ENCODE results near the gene LRMDA.
"Not testable (repeated sequence)": the region's sequence is repeated elsewhere in the genome, so short reads cannot be mapped to it uniquely, and the experiment has no call there.

Gene LRMDA

DNA sequence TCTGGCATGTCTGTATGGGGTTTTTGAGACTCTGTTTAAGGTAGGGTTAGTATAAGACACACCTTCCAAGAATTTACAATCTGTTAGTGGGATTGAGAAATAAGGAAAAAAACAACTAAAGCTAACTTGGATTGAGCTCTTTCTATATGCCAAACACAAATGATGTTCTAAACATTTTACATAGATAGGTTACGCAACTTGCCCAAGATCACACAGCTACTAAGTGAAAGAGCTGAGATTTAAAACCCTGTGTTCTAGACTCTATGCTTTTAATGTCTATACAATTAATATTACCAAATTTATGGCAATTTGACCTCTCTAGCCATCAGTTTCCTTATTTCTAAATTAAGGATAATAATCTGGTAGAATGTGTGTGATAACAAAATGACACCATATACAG lies 1056.2 kb downstream of the LRMDA start:
- DNase-seq: no peak

DNA sequence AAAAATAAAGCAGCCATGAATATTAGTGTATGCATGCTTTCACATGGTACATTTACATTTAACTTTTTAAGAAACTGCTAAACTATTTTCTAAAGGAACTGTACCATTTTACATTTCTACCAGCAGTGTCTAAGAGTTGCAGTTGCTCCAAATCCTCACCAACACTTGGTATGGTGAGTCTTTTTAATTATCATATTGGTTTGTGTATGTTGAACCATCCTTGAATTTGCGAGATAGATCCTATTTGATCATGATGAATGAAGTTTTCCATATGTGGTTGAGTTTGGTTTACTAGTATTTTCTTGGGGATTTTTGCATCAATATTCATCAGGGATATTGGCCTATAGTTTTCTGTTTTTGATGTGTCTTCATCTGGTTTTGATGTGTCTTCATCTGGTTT lies 1057.2 kb downstream of the LRMDA start:
- DNase-seq: no peak

DNA sequence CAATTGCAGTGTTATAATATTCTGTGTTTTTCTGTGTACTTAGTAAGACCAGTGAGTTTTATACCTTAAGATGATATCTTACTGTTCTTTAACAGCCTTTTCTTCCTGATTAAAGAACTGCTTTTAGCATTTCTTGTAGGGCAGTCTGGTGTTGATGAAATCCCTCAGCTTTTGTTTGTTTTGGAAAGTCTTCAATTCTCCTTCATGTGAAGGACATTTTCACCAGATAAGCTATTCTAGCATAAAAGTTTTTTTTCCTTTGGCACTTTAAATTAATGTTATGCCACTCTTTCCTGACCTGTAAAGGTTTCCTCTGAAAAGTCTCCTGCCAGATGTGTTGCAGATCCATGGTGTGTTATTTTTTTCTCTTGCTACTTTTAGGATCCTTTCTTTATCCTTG lies 1059.8 kb downstream of the LRMDA start:
- no peak for DNase-seq

DNA sequence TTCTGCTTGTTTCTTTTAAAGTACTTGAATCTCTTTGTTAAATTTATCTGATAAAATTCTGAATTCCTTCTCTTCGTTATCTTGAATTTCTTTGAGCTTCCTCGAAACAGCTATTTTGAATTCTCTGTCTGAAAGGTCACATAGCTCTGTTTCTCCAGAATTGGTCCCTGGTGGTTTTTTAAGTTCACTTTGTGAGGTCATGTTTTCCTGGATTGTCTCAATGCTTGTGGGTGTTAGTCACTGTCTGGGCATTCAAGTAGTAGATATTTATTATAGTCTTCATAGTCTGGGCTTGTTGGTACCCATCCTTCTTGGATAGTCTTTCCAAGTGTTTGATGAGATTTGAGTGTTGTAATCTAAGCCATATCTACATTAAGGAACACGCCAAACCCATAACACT lies 1060.6 kb downstream of the LRMDA start:
- peak; percentile 5 for DNase-seq

DNA sequence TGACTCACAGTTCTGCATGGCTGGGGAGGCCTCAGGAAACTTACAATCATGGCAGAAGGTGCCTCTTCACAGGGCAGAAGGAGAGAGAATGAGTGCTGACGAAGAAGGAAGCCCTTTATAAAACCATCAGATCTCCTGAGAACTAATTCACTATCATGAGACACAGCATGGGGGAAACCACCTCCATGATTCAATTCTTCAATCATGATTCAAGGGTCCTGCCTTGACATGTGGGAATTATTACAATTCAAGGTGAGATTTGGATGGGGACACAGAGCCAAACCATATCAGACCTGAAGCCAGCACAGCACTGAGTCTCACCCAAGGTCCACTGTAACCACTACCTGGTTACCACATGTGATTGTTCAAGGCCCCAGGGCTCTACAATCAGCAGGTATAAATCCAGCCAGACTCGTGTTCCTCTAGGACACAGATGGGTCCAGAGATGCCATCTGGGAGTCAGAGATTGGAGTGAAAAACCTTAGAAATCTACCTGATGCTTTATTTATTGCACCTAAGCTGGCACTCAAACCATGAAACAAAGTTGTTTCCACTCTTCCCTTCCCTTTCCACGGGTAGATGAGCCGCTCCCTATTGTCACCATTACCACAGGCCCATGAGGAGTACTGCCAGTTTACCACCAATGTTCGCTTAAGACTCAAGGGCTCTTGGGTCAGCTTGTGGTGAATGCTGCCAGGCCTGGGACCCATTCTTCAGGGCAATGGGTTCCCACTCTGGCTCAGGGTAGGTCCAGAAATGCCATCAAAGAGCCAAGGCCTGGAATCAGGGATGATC lies 1061.5 kb downstream of the LRMDA start:
- no peak for DNase-seq

DNA sequence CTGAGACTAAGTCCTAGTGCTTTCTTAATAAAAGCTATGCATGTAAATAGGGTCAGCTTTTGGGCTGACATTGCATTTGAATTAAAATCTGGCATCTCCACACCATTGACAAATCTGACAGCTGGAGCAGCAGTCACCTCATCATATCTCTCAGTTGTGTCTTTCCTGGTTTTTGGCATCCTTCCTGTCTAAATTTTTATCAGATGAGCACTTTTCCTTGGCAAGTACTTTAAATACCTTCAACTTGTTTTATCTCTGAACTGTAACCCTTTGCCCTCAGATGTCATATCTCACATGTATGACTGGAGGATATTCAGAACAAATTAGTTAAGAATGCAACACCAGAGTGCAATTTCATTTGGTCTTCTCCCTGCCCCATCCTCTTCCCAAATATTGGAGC lies 1066.2 kb downstream of the LRMDA start:
- no peak for DNase-seq

DNA sequence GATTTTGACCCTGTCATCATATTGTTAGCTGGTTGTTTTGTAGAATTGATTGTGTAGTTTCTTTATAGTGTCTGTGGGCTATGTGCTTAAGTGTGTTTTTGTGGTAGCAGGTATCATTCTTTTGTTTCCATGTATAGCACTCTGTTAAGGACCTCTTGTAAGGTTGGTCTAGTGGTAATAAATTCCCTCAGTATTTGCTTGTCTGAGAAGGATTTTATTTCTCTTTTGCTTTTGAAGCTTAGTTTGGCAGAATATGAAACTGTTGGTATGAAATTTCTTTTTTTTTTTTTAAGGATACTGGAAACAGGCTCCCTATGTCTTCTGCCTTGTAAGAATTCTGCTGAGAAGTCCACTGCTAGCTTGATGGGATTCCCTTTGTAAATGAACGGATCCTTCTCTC lies 1073.4 kb downstream of the LRMDA start:
- no peak for DNase-seq

DNA sequence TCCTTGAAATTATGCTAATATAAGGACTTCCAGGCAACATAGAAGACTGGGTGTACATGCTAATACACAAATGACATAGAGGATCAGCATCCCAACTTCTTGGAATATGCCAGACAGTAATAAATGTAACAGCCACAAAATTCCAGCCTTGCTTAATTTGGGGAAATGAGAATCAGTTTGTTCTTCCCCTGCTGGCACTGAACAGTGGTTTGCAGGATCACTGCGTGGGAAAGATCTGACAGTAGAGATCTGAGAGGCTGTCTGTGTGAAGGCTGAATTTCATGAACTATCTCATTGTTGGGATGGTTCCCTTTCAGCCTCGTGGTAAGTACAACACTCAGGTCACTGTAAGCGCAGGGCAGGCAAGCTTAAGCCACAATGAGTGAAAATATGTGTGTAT lies 1078.0 kb downstream of the LRMDA start:
- DNase-seq: peak; percentile 93

DNA sequence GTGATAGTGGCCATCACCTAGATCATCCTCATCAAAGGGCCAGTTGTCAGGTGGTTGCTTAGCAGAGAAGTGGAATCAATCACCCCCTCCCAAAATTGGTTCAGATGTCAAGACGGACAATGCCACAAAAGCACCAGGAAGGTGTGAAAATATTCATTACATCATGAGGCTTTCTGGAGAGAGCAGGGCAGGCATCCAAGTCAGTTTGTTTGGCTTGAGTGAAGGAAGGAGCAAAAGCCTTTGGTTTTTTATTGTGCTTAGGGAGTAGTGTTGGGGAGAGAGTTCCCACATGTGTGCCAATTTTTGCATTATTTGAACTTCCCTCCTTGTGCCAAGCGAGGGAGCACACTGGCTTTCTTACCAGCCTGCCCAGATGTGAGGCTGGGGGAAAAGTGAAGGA lies 1082.9 kb downstream of the LRMDA start:
- DNase-seq: no peak

DNA sequence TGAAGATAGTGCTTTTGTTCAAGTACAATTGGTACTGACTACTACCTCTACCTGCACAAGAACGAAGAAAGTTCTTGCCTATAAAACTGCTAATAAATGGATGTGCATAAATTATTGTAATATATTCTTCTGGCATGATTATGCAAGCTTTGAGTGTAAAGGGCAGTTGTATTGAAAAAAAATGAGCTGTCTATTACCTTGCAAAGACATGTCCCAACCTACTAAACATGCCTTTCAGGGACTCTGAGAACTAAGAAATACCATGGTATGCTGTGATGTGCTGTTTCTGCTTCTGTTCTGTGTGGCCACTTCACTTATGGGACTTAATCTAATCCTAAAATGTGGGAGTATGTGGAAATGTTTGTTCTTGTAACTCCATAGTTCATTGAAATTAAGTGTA lies 1083.4 kb downstream of the LRMDA start:
- DNase-seq: no peak

DNA sequence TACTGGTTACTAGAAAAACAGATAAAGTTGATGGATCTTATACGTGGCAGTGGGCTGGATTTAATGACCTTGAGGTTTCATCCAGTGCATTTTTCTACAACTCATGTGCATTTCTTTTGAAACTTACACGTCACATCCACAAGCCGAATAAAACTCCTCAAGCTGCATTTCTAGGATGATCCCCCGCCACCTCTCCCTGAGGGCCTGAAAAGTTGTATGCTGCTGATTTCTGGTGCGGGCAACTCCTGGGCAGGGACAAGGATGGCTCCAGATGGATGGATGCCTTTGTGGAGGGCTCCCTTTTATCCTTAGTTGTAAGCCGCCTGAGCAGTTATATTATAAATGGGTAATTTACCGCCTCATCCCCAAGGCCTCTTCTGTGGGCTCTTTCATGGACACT lies 1091.1 kb downstream of the LRMDA start:
- DNase-seq: no peak

DNA sequence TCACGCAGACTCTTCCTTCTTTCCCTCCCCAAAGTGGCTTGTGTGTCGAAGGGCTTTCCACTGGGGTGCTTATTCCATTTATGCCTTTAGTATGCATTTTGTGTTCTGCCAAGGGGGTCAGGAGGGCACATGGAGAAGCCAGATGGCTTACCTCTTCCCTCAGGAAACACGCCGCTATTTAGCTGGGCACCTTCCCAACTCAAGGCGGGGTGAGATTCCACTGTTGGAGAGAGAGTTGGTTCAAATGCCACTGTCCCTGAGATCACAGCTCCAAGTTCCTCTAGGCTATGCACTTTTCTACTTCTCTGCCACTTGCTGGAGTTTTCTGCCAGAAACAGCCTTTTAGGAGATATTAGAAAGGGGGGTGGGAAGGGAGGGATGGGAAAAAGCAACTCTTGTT lies 1091.8 kb downstream of the LRMDA start:
- DNase-seq: no peak

DNA sequence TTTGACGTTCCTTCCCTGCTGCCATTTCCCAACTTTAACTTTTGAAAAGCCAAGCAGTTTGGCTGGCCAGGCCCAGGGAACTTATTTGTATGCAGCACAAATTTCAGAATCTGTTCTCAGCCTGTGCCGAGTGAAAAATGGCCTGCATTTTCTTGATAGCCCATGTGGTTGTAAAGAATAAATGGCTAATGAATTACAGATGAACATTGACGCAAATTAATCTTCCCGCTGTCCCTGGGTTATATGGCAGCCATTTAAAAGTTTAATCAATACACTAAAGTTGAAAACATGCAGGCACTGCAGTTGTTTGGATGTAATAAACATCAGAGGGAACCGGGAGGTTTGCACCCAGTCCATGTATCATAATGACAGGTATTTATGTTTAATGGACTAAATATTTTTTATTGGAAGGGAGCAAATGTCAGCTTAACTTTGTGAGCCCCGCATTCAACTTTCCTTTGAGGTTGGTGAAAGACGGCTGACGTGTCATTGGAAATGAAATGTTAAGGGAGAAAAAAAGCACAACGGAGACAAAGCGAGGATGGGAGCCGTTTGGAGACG lies 1092.4 kb downstream of the LRMDA start:
- no peak for DNase-seq

DNA sequence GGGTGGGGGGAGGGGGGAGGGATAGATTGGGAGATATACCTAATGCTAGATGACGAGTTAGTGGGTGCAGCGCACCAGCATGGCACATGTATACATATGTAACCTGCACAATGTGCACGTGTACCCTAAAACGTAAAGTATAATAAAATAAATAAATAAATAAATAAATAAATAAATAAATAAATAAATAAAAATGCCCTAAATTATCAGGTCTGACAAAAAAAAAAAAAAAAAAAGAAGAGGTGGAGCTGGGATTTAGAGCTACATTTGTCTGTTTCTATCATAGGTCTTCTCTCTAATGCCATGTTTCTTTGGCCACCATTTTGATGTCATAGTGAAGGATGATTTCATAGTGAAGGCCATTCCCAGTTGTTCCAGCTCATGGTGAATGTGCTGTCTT lies 1095.4 kb downstream of the LRMDA start:
- not testable (repeated sequence) for DNase-seq

DNA sequence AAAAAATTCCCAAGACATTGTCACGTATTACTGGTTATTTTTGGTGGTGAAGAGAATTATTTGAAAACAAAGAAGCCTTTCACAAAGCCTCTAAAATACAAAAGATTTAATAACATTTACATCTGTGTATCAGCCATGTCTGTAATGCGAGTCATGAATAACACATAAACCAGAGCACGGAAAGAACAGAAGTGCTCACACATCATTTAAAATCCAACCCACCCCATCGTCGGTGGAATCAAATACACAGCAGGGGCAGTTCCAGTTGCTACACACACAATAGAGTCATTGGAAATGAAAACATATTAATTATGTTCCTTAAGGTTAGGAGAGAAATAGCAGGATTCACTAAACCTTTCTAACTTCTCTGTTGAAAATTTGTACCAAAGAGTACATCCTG lies 1108.9 kb downstream of the LRMDA start:
- no peak for DNase-seq

DNA sequence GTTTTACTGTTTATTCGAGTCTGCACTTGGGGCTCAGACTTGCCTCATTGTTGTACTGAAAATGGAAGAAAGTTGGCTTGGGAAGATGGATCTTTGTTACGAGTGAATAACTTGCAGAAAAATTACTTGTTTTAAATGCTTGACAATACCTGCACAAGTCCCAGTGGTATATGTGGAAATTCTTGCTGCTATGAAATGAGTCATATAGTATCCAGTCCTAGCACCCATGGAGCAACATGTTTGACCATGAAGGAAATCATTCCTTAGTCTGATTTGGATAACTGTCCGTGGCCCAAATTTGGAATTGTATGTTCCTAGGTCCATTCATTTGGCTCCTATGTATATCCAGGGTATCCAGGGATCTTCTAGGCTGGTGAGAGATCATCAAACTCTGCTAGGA lies 1109.4 kb downstream of the LRMDA start:
- no peak for DNase-seq

DNA sequence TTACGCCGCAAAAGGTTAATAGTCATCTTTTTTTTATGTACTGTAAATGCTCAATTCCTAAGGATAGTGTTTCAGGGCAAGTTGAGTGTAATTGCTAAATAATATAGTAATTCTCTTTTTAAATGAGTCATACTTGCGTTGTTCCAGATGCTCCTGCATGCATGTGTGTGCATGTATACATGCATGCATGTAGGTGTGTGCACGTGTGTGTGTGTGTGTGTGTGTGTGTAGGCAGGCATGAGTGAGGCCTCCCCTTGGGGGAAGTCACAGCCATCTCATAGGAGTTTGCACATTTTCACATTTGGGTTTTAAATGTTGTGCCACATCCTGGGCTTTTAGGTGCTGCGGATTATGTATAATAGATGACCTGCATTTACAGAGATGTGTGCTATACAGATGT lies 1110.4 kb downstream of the LRMDA start:
- no peak for DNase-seq

DNA sequence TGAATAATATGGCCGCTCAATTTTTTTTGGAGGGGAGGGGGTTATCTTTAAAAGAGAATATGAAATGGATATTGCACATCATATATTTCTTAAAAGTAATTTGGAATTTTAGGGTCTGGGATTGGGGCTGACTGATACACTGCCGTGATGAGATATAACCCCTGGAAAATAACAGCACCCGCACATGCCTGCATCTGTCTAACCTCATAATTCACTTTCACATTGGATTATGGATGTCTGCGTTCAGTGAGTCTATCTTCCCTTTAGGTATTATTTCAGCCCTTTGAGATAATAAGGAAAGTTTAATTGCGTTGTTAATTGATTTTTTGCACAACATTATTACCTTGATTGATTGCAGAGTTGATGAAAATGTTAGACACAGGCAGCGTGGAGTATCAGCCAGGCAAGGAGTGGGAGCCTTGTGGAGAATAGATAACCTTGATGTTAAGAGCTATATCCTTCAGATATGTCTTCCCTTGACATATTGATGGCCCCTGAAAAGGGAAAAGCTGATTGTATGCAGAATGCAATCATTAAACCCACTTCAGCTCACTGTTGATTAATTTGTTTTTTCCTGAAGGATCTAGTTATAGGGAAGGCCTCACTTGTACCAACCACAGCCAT lies 1111.0 kb downstream of the LRMDA start:
- no peak for DNase-seq

DNA sequence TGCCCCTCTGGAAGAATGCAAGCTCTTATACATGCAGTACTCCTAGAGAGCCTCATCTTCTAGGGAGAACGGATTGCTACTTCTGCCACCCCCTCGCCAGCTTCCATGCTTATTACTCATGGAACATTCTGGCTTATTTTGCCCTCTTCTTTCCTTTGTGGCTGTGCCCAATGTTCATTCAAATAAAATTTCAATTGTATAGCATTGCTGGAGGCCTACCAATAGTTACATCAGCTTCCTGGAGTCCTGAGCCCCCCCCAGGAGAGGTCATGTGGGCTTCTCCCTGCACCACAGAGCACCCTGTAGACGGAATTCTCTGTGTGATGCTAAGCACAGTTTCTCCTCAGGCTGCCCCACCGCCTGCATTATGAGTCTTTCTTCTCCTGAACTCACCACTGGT lies 1112.2 kb downstream of the LRMDA start:
- no peak for DNase-seq

DNA sequence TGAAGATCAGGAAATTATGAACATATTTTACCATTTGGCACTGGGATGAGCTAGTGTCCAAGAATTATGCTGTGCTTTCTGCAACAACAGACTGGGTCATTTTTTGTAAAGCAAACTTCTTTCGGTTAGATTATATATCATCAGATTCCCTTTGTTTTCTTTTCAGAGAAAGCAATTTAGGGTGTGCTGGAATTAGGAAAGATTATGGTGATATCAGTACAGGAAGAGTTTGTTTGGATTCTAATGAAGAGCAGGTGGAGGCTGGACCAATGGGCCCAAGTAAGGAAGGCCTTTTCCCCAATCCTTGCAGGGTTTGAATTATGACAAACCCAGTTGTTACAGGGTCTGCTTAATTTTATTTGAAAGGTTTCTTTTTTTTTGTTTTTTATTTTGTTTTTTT lies 1113.4 kb downstream of the LRMDA start:
- DNase-seq: no peak

DNA sequence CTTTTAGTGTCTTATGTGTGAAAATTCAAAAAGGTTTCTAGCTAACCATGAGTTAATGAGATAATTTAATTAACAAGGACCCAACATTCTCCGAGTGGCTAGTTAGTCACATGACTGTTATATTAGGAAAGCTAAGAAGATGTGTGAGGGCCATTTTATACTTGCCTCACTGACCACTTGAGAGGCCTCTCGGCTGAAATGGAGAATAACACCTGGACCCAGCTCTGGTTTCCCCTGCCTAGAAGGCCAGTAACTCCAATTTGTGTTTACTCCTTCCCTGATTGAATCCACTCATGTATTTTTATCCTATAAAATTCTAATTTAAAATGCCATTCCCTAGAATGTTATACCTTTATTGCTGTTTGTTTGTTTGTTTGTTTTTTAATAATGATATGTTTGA lies 1115.0 kb downstream of the LRMDA start:
- DNase-seq: no peak

DNA sequence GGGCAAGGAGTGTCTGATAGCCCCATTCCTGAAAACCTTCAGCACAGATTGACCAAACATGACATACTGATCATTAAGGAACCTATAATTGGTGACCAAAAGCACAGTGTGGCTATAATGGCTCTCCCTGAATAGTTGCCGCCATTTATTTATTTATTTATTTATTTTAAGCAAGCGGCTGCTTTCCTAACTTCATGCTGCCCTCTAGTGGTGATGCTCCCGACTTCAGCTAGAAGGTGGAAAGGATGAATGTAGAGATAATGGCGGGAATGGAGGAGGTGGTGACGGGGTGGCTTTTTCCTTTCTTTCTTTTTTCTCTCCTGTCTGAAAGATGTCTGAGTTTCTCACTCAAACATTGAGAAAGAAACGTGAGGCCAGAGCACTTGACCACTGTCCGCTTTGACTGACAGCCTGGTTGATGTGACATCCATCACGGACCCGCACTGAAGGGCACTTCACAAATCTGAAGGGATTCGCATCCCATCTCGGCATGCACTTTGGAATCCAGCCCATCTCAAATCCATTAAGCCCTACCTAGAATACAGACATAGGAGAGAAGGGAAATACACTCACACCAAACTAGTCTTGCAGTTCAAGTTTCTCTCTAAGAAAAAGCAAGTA lies 1116.0 kb downstream of the LRMDA start:
- DNase-seq: peak; percentile 92

DNA sequence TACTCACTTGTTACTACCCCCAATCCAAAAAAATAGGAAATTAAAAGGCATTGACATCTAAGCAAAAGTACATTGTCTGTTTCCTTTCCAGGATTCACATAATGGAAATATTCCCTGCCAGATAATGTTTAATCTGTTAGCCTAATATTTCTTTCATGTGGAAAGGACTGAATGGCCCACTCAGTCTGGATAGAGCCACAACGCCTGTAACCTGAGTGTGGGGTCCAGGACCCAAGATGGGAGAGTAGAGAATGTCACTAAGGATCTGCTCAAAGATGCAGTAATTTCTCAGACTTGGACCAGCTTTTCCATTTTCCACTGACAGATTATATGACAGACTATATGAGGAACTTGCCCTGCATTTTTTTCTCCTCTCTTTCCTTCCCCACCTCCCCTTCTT lies 1117.3 kb downstream of the LRMDA start:
- no peak for DNase-seq

DNA sequence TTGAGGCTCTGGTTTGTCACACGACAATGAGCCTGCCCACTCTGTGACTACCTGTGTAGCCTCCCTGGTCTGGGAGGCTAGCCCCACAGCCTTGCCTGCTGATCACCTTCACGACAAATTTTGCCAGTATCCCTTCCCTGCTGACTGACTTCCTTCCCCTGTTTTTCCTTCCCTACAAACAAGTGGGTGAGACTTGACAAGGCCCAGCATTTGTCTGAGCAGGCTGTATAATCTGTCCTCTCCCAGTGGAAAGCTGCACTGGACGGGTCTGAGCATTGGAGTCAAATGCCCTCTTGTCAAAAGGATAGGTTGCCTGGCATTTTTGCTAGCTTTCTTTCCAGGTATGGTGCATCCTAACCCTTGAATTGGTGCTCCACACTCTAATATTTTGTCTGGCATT lies 1117.7 kb downstream of the LRMDA start:
- no peak for DNase-seq

Measured in suppressor macrophage treated with lipopolysaccharide for 4 hours (primary cell).